SK-N-MC (cell line): ENCODE measurements around the gene NPTXR.

Experiments
- EZH2 ChIP-seq: fragments of 200-600 bp; sonication (generic); IDR thresholded peaks from one replicate; pipeline ENCODE4 v1.6.1; 2017; ENCODE audit warnings: antibody characterized with exemption
- POLR2AphosphoS5 ChIP-seq: IDR thresholded peaks from 2 replicates; pipeline ENCODE4 v1.6.1; 2012; ENCODE audit warnings: mild to moderate bottlenecking, low read depth, low read length, borderline replicate concordance

- TF ChIP-seq EZH2 = no peak
- no peak for TF ChIP-seq POLR2AphosphoS5
These were observed 631 bp upstream of the NPTXR start for GRCh38 chr22:38844315-38845003.
